RWPE1 (cell line): ENCODE data around the gene THADA.

Experiments
- CTCF ChIA-PET: fragments of 350-600 bp; sonication (Branson Sonifier 250); formaldehyde crosslinking; extraction: SDS; loops from one replicate; lab custom pipeline; 2021; lab: Yijun Ruan, JAX
- POLR2A ChIA-PET: fragments of 400-600 bp; formaldehyde crosslinking; extraction: SDS; loops from one replicate; lab custom pipeline; 2020; ENCODE audit warnings: antibody characterized with exemption; ENCODE audit not compliant: low non-redundant PET; lab: Yijun Ruan, JAX
- DNase-seq: peaks from one replicate; pipeline ENCODE4 v3.0.0; 2012; ENCODE audit warnings: low spot score
- H3K27ac ChIP-seq: fragments of 450-650 bp; 2 replicates; pipeline ENCODE4 v1.5.1; 2017
- TF ChIP-seq, protein P1 (sequence below): fragments of 450-650 bp; conservative IDR thresholded peaks from 2 replicates; pipeline ENCODE4 v1.5.1; 2017; ENCODE audit warnings: low read depth, mild to moderate bottlenecking

THADA gene

DNA sequence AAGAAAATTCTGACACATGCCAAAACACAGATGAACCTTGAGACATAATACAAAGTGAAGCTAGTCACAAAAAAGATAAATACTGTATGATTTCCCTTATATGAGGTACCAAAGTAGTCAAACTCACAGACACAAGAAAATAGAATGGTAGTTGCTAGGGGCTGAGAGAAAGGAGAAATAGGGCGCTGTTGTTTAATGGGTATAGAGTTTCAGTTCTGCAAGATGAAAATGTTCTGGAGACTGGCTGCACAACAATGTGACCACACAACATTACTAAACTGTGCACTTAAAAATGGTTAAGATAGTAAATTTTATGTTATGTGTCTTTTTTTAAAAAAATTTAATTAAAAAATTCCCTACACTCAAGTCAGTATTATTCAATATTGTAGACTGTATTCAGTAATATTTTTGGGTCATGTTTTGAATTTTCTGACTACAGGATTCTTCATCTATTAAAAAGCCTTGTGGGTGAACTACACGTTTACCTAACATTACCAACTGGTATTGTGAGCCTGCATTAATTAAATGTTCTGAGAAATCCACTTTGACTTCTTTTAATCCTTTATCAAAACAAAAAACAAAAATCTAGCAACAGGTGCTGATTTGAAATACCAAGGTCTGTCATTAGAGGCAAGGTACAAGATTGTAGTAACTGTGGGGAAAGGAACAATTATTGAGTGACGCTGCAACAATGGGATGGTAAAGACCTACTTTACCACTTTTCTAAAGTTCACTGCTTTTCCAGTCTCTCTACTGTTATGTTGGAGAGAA lies 228.6 kb downstream of the THADA start:
- CTCF ChIA-PET, result no interaction called here
- no peak for DNase-seq
- POLR2A ChIA-PET, result no interaction called here
- TF ChIP-seq, protein P1, sequence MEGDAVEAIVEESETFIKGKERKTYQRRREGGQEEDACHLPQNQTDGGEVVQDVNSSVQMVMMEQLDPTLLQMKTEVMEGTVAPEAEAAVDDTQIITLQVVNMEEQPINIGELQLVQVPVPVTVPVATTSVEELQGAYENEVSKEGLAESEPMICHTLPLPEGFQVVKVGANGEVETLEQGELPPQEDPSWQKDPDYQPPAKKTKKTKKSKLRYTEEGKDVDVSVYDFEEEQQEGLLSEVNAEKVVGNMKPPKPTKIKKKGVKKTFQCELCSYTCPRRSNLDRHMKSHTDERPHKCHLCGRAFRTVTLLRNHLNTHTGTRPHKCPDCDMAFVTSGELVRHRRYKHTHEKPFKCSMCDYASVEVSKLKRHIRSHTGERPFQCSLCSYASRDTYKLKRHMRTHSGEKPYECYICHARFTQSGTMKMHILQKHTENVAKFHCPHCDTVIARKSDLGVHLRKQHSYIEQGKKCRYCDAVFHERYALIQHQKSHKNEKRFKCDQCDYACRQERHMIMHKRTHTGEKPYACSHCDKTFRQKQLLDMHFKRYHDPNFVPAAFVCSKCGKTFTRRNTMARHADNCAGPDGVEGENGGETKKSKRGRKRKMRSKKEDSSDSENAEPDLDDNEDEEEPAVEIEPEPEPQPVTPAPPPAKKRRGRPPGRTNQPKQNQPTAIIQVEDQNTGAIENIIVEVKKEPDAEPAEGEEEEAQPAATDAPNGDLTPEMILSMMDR, result no peak
- H3K27ac ChIP-seq, result no peak overlapping the region

- TF ChIP-seq, protein P1, result no peak
- no peak for DNase-seq
- ChIA-PET CTCF (no interaction called here), POLR2A (no interaction called here)
- no peak overlapping the region for H3K27ac ChIP-seq
Observed at GRCh38 chr2:43363120-43363519, 232.7 kb downstream of the THADA start.

DNA sequence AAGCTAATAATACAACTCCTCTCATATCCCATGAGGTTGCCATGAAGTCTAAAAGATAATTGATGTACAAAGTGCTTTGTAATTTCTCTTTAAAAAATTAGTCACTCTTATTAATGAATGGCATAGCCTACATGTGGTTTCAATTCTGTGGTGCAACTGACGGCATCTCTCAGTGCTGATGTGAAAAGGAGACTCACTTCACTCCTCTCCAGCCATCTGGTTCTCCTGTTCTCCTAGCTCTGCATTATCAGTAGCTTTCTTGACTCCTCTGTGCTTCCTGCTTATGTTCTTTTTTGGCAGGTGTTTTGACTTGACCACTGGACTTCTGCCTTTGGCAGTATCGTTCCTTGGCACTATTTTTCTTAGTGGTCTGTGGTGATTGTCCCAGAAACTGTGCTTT lies 234.6 kb downstream of the THADA start:
- ChIA-PET POLR2A (no interaction called here), CTCF (interaction anchor here (0.5 kb wide), 1 partner anchor 110 kb away, joined by 4 read pairs; no protein-coding TSS in a partner anchor)
- no peak for DNase-seq
- TF ChIP-seq, protein P1, result no peak
- H3K27ac ChIP-seq, result no peak overlapping the region

- no peak for DNase-seq
- CTCF ChIA-PET, result no interaction called here
- H3K27ac ChIP-seq, result no peak overlapping the region
- TF ChIP-seq, protein P1, result no peak
- POLR2A ChIA-PET, result no interaction called here
Observed at GRCh38 chr2:43360137-43360536, 235.7 kb downstream of the THADA start.

- ChIA-PET CTCF (no interaction called here), POLR2A (no interaction called here)
- H3K27ac ChIP-seq, result no peak overlapping the region
- TF ChIP-seq, protein P1, result no peak
- DNase-seq, result no peak
Observed at GRCh38 chr2:43358410-43359201, 237.2 kb downstream of the THADA start.

DNA sequence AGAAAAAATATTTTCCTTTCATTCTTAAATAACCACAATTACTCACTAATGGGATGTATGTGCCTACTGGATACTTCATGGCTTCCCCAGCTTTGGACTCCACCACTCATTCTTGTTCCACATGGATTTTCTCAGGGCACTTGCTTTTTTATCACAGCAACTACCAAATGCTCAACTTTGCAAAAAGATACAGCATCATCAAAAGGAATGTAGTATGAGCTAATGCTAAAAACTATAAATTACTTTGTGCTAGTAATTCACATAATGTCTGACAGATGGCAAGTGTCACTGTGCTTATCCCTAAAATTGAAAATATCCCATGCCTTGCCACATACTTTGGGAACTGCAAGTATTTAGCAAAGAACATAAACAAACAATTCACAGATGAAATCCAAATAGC lies 239.1 kb downstream of the THADA start:
- H3K27ac ChIP-seq, result no peak overlapping the region
- POLR2A ChIA-PET, result no interaction called here
- TF ChIP-seq, protein P1, result no peak
- no peak for DNase-seq
- CTCF ChIA-PET, result no interaction called here
